Loucy (cell line): ENCODE data around the gene LIG1.
A peak's percentile ranks its signal among the peaks of the same experiment; 100 is the strongest.

Experiments
- H2AFZ ChIP-seq: fragments of 200-600 bp; sonication (generic); 2 replicates; pipeline ENCODE4 v1.6.0; 2016; ENCODE audit warnings: antibody characterized with exemption, mild to moderate bottlenecking, low read length, moderate library complexity
- H3F3A ChIP-seq: fragments of 200-600 bp; 2 replicates; pipeline ENCODE4 v1.6.0; 2016; ENCODE audit warnings: antibody characterized with exemption, low read depth, mild to moderate bottlenecking
- H3K27me3 ChIP-seq: fragments of 200-600 bp; sonication (generic); 2 replicates; pipeline ENCODE4 v1.6.1; 2014; ENCODE audit warnings: low read length, mild to moderate bottlenecking; ENCODE audit not compliant: insufficient read depth, poor library complexity, severe bottlenecking
- H3K36me3 ChIP-seq: fragments of 200-600 bp; sonication (generic); 2 replicates; pipeline ENCODE4 v1.6.1; 2016; ENCODE audit warnings: low read length; ENCODE audit not compliant: insufficient read depth
- H3K4me1 ChIP-seq: fragments of 200-600 bp; sonication (generic); 2 replicates; pipeline ENCODE4 v1.5.1; 2014; ENCODE audit warnings: low read length, mild to moderate bottlenecking; ENCODE audit not compliant: insufficient read depth, poor library complexity, severe bottlenecking
- H3K4me2 ChIP-seq: fragments of 200-600 bp; sonication (generic); 2 replicates; pipeline ENCODE4 v1.6.0; 2014; ENCODE audit warnings: antibody characterized with exemption, low read length, low read depth, mild to moderate bottlenecking; ENCODE audit not compliant: poor library complexity, severe bottlenecking
- H3K4me3 ChIP-seq: fragments of 200-600 bp; sonication (generic); 2 replicates; pipeline ENCODE4 v1.5.1; 2014; ENCODE audit warnings: low read length, mild to moderate bottlenecking, mixed read lengths; ENCODE audit not compliant: poor library complexity, severe bottlenecking
- H3K79me2 ChIP-seq: fragments of 200-600 bp; sonication (generic); 2 replicates; pipeline ENCODE4 v1.6.1; 2014; ENCODE audit warnings: low read length; ENCODE audit not compliant: insufficient read depth
- H3K9ac ChIP-seq: fragments of 200-600 bp; sonication (generic); 2 replicates; pipeline ENCODE4 v1.6.0; 2014; ENCODE audit warnings: mild to moderate bottlenecking, low read depth, low read length, moderate library complexity; ENCODE audit not compliant: poor library complexity, severe bottlenecking
- H3K9me2 ChIP-seq: fragments of 200-600 bp; sonication (generic); replicated peaks from 2 replicates; pipeline ENCODE4 v1.6.1; 2016; ENCODE audit warnings: low read depth, low read length, mixed read lengths
- H3K9me3 ChIP-seq: fragments of 200-600 bp; sonication (generic); 2 replicates; pipeline ENCODE4 v1.6.1; 2014; ENCODE audit warnings: mild to moderate bottlenecking, antibody characterized with exemption, low read length, low read depth; ENCODE audit not compliant: insufficient read depth
- H4K20me1 ChIP-seq: fragments of 200-600 bp; sonication (generic); 2 replicates; pipeline ENCODE4 v1.6.0; 2014; ENCODE audit warnings: antibody characterized with exemption, low read length, mild to moderate bottlenecking; ENCODE audit not compliant: insufficient read depth, poor library complexity, severe bottlenecking
- CTCF ChIP-seq: fragments of 200-600 bp; sonication (generic); conservative IDR thresholded peaks from 2 replicates; pipeline ENCODE4 v1.5.1; 2014; ENCODE audit warnings: mild to moderate bottlenecking, antibody characterized with exemption, low read length
- EZH2phosphoT487 ChIP-seq: fragments of 200-600 bp; IDR thresholded peaks from 2 replicates; pipeline ENCODE4 v1.6.1; 2018; ENCODE audit warnings: antibody characterized with exemption, mild to moderate bottlenecking, moderate library complexity, borderline replicate concordance

The LIG1 gene

GRCh38 chr19:48175578-48175977 is 5.4 kb upstream of the LIG1 start:
- Histone ChIP-seq H3K79me2 (peaks cover 16% of the 10 kb centered on the region), H3K27me3 (no peaks in the 10 kb centered on the region), H3K9me2 (no peaks in the 10 kb centered on the region), H2AFZ (no peak overlapping the region), H3K4me2 (no peak overlapping the region), H4K20me1 (no peaks in the 10 kb centered on the region), H3F3A (no peaks in the 10 kb centered on the region), H3K4me3 (no peak overlapping the region), H3K4me1 (peaks cover 4% of the 10 kb centered on the region), H3K9ac (no peak overlapping the region), H3K9me3 (no peaks in the 10 kb centered on the region), H3K36me3 (no peaks in the 10 kb centered on the region)
- TF ChIP-seq CTCF (no peak), EZH2phosphoT487 (no peak)

- no peaks in the 10 kb centered on the region for H3F3A ChIP-seq
- no peak overlapping the region for H3K4me2 ChIP-seq
Measured at GRCh38 chr19:48174445-48175030, 4.4 kb upstream of the LIG1 start.

GRCh38 chr19:48171710-48172109 is 1.6 kb upstream of the LIG1 start:
- TF ChIP-seq CTCF (no peak), EZH2phosphoT487 (no peak)
- peak overlapping the region; percentile 97 for H3K9ac ChIP-seq
- peaks cover 44% of the 10 kb centered on the region for H3K79me2 ChIP-seq
- H3K4me2 ChIP-seq, result peak overlapping the region; percentile 98
- H3K4me3 ChIP-seq, result peak overlapping the region; percentile 84
- H3K27me3 ChIP-seq, result no peaks in the 10 kb centered on the region
- peaks cover 7% of the 10 kb centered on the region; the same call in 1 of the 2 replicates for H3F3A ChIP-seq
- no peaks in the 10 kb centered on the region for H3K36me3 ChIP-seq
- peaks cover 22% of the 10 kb centered on the region for H3K4me1 ChIP-seq
- H3K9me2 ChIP-seq, result no peaks in the 10 kb centered on the region
- no peak overlapping the region for H2AFZ ChIP-seq
- H4K20me1 ChIP-seq, result peaks cover 23% of the 10 kb centered on the region
- no peaks in the 10 kb centered on the region for H3K9me3 ChIP-seq

More at GRCh38 chr19:48174445-48175030, 4.4 kb upstream of the LIG1 start:
- no peaks in the 10 kb centered on the region for H3K9me3 ChIP-seq
- no peaks in the 10 kb centered on the region for H3K9me2 ChIP-seq
- H3K36me3 ChIP-seq, result no peaks in the 10 kb centered on the region
- TF ChIP-seq CTCF, result no peak
- no peak overlapping the region for H3K9ac ChIP-seq
- H3K79me2 ChIP-seq, result peaks cover 17% of the 10 kb centered on the region
- no peak overlapping the region for H2AFZ ChIP-seq
- no peaks in the 10 kb centered on the region for H4K20me1 ChIP-seq
- peaks cover 4% of the 10 kb centered on the region for H3K4me1 ChIP-seq
- H3K4me3 ChIP-seq, result no peak overlapping the region
- no peaks in the 10 kb centered on the region for H3K27me3 ChIP-seq
